ENCODE results near the gene CDH8. TPM values are rescaled to one million over a fixed set of nuclear protein-coding genes. Genes with fewer than 3 reads are reported as not detected.
"Not testable (repeated sequence)": the region's sequence is repeated elsewhere in the genome, so short reads cannot be mapped to it uniquely, and the experiment has no call there.

CDH8 gene
- total RNA-seq, 1 experiment from 2014 or later: not detected

- POLR2A ChIA-PET (ENCODE audit: unreplicated experiment): no interaction called here
- H3F3A ChIP-seq (ENCODE audit: insufficient read depth, low read depth): no peaks in the 10 kb centered on the region
- TF ChIP-seq CTCF (conservative IDR thresholded peaks at IDR 0.05) (no peak), EZH2 (IDR thresholded peaks at IDR 0.05; ENCODE audit: low read depth) (no peak)
- CTCF ChIA-PET: no interaction called here
- no peaks in the 10 kb centered on the region for H3K9me3 ChIP-seq (ENCODE audit: insufficient read depth, low read depth)
- H3K4me3 ChIP-seq: no peak overlapping the region
- H3K4me1 ChIP-seq (replicated peaks; ENCODE audit: insufficient read depth): no peaks in the 10 kb centered on the region
- no peak overlapping the region for H2AFZ ChIP-seq
- no TSS peak for BruUV-seq (replicated peaks)
- no peaks in the 10 kb centered on the region for H3K79me2 ChIP-seq (ENCODE audit: low read depth)
- intact Hi-C loops (cut with micrococcal nuclease; ENCODE audit: unreplicated experiment): no loop called here
- H3K4me2 ChIP-seq: no peak overlapping the region
- H3K27ac ChIP-seq: no peak overlapping the region
- no peaks in the 10 kb centered on the region for H3K27me3 ChIP-seq (ENCODE audit: insufficient read depth, low read depth)
- no peaks in the 10 kb centered on the region for H4K20me1 ChIP-seq (ENCODE audit: insufficient read depth)
- no peaks in the 10 kb centered on the region for H3K36me3 ChIP-seq (ENCODE audit: low read depth)
- no peak for DNase-seq
- no peaks in the 10 kb centered on the region; the same call in 1 of the 2 replicates for H3K9me2 ChIP-seq (ENCODE audit: insufficient read depth)
These were observed 224.0 kb downstream of the CDH8 start for GRCh38 chr16:61812251-61812650.

DNA sequence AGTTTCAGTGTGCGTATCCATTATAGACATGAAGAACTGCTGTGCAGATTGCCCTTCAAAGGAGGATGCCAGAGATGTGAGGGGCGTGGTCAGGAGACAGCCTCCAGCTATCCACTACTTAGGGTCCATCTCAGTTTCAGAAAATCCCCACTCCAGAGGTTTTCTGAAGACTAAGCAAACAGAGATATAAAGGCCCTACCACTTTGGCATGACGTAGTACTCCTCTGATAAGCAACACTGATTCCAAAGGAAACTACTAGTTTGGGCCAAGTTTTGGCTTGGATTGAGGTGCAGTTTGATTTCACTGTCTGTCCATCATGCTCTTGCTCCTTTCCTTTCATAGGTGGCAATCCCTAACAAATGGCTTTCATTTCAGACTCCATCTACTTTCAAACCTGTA, 228.7 kb downstream of the CDH8 start:
- TF ChIP-seq EZH2 (IDR thresholded peaks at IDR 0.05; ENCODE audit: low read depth) (no peak), CTCF (conservative IDR thresholded peaks at IDR 0.05) (no peak)
- ChIA-PET POLR2A (ENCODE audit: unreplicated experiment) (no interaction called here), CTCF (no interaction called here)
- no TSS peak for BruUV-seq (replicated peaks)
- Histone ChIP-seq H3K4me3 (no peak overlapping the region), H4K20me1 (ENCODE audit: insufficient read depth) (no peaks in the 10 kb centered on the region), H3K4me2 (no peak overlapping the region), H3K27me3 (ENCODE audit: insufficient read depth, low read depth) (no peaks in the 10 kb centered on the region), H3F3A (ENCODE audit: insufficient read depth, low read depth) (no peaks in the 10 kb centered on the region), H3K36me3 (ENCODE audit: low read depth) (no peaks in the 10 kb centered on the region), H3K9me3 (ENCODE audit: insufficient read depth, low read depth) (no peaks in the 10 kb centered on the region), H3K9me2 (ENCODE audit: insufficient read depth) (no peaks in the 10 kb centered on the region; the same call in 1 of the 2 replicates), H2AFZ (no peak overlapping the region), H3K4me1 (replicated peaks; ENCODE audit: insufficient read depth) (no peaks in the 10 kb centered on the region), H3K27ac (no peak overlapping the region), H3K79me2 (ENCODE audit: low read depth) (no peaks in the 10 kb centered on the region)
- DNase-seq: no peak
- intact Hi-C loops (cut with micrococcal nuclease; ENCODE audit: unreplicated experiment): no loop called here

GRCh38 chr16:61801217-61801616, 235.0 kb downstream of the CDH8 start:
- H2AFZ ChIP-seq; H4K20me1 ChIP-seq (ENCODE audit: insufficient read depth); DNase-seq; H3K36me3 ChIP-seq (ENCODE audit: low read depth); CTCF ChIA-PET; H3F3A ChIP-seq (ENCODE audit: insufficient read depth, low read depth); POLR2A ChIA-PET (ENCODE audit: unreplicated experiment); intact Hi-C loops (cut with micrococcal nuclease; ENCODE audit: unreplicated experiment); H3K9me2 ChIP-seq (ENCODE audit: insufficient read depth); H3K27ac ChIP-seq; H3K4me3 ChIP-seq; H3K79me2 ChIP-seq (ENCODE audit: low read depth); H3K9me3 ChIP-seq (ENCODE audit: insufficient read depth, low read depth); BruUV-seq (replicated peaks); H3K27me3 ChIP-seq (ENCODE audit: insufficient read depth, low read depth); H3K4me1 ChIP-seq (replicated peaks; ENCODE audit: insufficient read depth): not testable (repeated sequence)
- peak overlapping the region; percentile 36; the same call in 1 of the 2 replicates for H3K4me2 ChIP-seq

DNA sequence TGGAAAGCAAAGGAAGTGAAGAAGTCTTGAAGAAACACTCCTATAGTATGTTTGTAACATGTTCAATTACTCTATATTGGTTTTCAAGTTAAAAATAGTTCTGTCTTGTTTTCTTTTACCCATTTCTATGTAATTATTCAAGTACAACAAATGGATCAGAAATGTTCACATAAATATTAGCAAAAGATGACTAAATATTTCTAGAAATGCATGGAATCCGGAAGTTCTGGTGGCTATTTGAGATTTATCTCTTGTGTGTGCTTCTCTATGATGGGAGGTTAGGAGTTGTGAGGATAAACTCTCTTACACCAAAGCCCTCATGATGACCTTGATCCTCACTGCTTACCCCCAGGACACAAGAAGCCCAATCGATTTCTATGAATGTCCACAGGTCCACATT, 237.5 kb downstream of the CDH8 start:
- no peak for DNase-seq
- intact Hi-C loops (cut with micrococcal nuclease; ENCODE audit: unreplicated experiment): no loop called here

More for the DNA sequence above, 237.5 kb downstream of the CDH8 start:
- H3F3A ChIP-seq (ENCODE audit: insufficient read depth, low read depth): no peaks in the 10 kb centered on the region
- no peaks in the 10 kb centered on the region for H3K79me2 ChIP-seq (ENCODE audit: low read depth)
- no peaks in the 10 kb centered on the region for H3K36me3 ChIP-seq (ENCODE audit: low read depth)
- H3K9me2 ChIP-seq (ENCODE audit: insufficient read depth): no peaks in the 10 kb centered on the region; the same call in 1 of the 2 replicates
- no peak overlapping the region for H3K4me3 ChIP-seq
- H3K4me1 ChIP-seq (replicated peaks; ENCODE audit: insufficient read depth): no peaks in the 10 kb centered on the region
- no peaks in the 10 kb centered on the region for H3K9me3 ChIP-seq (ENCODE audit: insufficient read depth, low read depth)
- H3K27me3 ChIP-seq (ENCODE audit: insufficient read depth, low read depth): no peaks in the 10 kb centered on the region
- TF ChIP-seq EZH2 (IDR thresholded peaks at IDR 0.05; ENCODE audit: low read depth): no peak
- TF ChIP-seq CTCF (conservative IDR thresholded peaks at IDR 0.05): no peak
- H3K27ac ChIP-seq: no peak overlapping the region
- H2AFZ ChIP-seq: no peak overlapping the region
- no TSS peak for BruUV-seq (replicated peaks)
- POLR2A ChIA-PET (ENCODE audit: unreplicated experiment): no interaction called here
- no peak overlapping the region for H3K4me2 ChIP-seq
- CTCF ChIA-PET: no interaction called here
- no peaks in the 10 kb centered on the region for H4K20me1 ChIP-seq (ENCODE audit: insufficient read depth)
